ENCODE measurements around the gene DCTD.

DCTD gene

DNA sequence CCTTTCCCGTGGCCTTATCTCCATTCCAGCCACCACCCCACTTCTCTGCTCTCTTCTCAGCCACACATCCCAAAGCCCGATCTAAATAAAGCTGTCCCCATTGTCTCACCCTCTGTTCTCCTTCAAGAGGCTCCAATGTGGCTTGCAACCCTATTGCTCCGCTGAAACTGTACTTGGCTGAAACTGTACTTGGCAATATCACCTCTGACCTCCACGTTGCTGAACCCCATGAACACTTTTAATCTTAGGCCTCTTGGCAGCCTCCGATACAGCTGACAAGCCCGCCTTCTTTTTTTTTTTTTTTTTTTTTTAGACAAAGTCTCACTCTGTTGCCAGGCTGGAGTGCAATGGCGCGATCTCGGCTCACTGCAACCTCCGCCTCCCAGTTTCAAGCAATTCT is 12.1 kb downstream of the DCTD start:
- Histone ChIP-seq H2AFZ (ENCODE audit: low read length) (no peak overlapping the region), H3K9me3 (replicated peaks; ENCODE audit: insufficient read depth, low read length) (no peaks in the 10 kb centered on the region), H3K36me3 (replicated peaks; ENCODE audit: insufficient read depth, low read length) (no peaks in the 10 kb centered on the region; the same call in 1 of the 2 replicates), H3K9me2 (replicated peaks; ENCODE audit: insufficient read depth, low read length) (no peaks in the 10 kb centered on the region), H4K20me1 (ENCODE audit: insufficient read depth, low read length) (no peaks in the 10 kb centered on the region), H3K4me1 (ENCODE audit: low read length) (no peaks in the 10 kb centered on the region), H3F3A (ENCODE audit: insufficient read depth, low read length) (no peaks in the 10 kb centered on the region), H3K4me3 (ENCODE audit: low read length) (no peak overlapping the region), H3K4me2 (ENCODE audit: low read depth, low read length) (no peak overlapping the region), H3K79me2 (ENCODE audit: low read length) (peaks cover 25% of the 10 kb centered on the region), H3K27me3 (replicated peaks; ENCODE audit: insufficient read depth, low read length) (no peaks in the 10 kb centered on the region), H3K9ac (ENCODE audit: low read length) (no peak overlapping the region), H3K27ac (ENCODE audit: low read length) (no peak overlapping the region)
- no peak for DNase-seq
- TF ChIP-seq, protein P1, sequence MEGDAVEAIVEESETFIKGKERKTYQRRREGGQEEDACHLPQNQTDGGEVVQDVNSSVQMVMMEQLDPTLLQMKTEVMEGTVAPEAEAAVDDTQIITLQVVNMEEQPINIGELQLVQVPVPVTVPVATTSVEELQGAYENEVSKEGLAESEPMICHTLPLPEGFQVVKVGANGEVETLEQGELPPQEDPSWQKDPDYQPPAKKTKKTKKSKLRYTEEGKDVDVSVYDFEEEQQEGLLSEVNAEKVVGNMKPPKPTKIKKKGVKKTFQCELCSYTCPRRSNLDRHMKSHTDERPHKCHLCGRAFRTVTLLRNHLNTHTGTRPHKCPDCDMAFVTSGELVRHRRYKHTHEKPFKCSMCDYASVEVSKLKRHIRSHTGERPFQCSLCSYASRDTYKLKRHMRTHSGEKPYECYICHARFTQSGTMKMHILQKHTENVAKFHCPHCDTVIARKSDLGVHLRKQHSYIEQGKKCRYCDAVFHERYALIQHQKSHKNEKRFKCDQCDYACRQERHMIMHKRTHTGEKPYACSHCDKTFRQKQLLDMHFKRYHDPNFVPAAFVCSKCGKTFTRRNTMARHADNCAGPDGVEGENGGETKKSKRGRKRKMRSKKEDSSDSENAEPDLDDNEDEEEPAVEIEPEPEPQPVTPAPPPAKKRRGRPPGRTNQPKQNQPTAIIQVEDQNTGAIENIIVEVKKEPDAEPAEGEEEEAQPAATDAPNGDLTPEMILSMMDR (IDR thresholded peaks at IDR 0.05; ENCODE audit: low read length): no peak
- TF ChIP-seq EZH2 (optimal IDR thresholded peaks at IDR 0.05; ENCODE audit: low read depth, low read length) (no peak), EZH2phosphoT487 (IDR thresholded peaks at IDR 0.05; ENCODE audit: low read length) (no peak)

DNA sequence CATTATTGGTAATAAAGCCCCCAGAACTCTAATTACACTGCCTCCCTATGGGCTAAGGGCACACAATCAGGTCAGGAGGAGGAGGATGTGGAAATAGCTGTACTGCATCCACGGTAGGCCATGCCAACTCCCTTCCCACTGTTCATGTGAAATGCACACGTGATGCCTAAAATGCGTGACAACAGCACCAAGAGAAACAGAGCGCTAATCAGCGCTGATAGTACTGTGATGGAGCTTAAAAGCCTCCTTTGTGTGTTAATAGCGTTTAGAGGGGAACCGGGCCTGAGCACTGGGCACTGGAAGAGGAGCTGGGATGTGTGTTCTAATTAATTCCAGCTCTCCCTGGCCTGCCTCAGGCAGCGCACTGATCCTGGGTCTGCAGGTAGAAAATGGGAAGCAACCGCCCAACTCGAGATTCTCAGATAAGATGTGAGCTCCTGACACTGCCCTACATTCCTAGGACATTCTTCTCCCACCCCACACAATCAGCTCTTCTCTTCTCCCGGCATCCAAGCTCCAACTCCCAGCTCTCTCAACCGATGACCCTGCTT is 12.9 kb downstream of the DCTD start:
- Histone ChIP-seq H3K9ac (ENCODE audit: low read length) (no peak overlapping the region), H3K27ac (ENCODE audit: low read length) (no peak overlapping the region), H4K20me1 (ENCODE audit: insufficient read depth, low read length) (no peaks in the 10 kb centered on the region), H3K27me3 (replicated peaks; ENCODE audit: insufficient read depth, low read length) (no peaks in the 10 kb centered on the region), H3K9me3 (replicated peaks; ENCODE audit: insufficient read depth, low read length) (no peaks in the 10 kb centered on the region), H3K4me3 (ENCODE audit: low read length) (no peak overlapping the region), H3K4me2 (ENCODE audit: low read depth, low read length) (no peak overlapping the region), H3K4me1 (ENCODE audit: low read length) (no peaks in the 10 kb centered on the region), H3F3A (ENCODE audit: insufficient read depth, low read length) (no peaks in the 10 kb centered on the region), H3K36me3 (replicated peaks; ENCODE audit: insufficient read depth, low read length) (no peaks in the 10 kb centered on the region; the same call in 1 of the 2 replicates), H3K9me2 (replicated peaks; ENCODE audit: insufficient read depth, low read length) (no peaks in the 10 kb centered on the region), H3K79me2 (ENCODE audit: low read length) (peaks cover 19% of the 10 kb centered on the region), H2AFZ (ENCODE audit: low read length) (no peak overlapping the region)
- TF ChIP-seq EZH2phosphoT487 (IDR thresholded peaks at IDR 0.05; ENCODE audit: low read length) (no peak), EZH2 (optimal IDR thresholded peaks at IDR 0.05; ENCODE audit: low read depth, low read length) (no peak)
- TF ChIP-seq, protein P1 (IDR thresholded peaks at IDR 0.05; ENCODE audit: low read length): no peak
- DNase-seq: no peak

DNA sequence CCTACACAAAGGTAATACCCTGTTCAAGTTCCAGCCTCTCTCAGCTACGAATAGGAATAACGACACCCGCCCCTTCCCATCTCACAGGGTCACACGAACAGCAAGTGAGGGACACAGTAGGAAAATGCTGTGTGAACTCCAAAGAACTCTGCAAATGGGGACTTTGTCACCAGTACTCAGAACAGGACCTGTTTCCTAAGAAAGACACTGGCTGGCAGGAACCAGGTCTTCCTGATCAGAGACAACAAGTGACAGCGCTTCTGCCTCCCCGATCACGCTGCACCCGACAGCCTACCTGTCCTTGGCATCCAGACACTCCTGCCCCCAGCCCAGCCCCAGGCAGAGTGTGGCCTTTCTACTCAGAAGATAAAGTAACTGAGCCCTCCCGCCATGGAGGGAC is 14.2 kb downstream of the DCTD start:
- no peaks in the 10 kb centered on the region for H3K9me2 ChIP-seq (replicated peaks; ENCODE audit: insufficient read depth, low read length)
- no peaks in the 10 kb centered on the region for H4K20me1 ChIP-seq (ENCODE audit: insufficient read depth, low read length)

More for the DNA sequence above, 14.2 kb downstream of the DCTD start:
- H3F3A ChIP-seq (ENCODE audit: insufficient read depth, low read length): no peaks in the 10 kb centered on the region
- no peaks in the 10 kb centered on the region; the same call in 1 of the 2 replicates for H3K36me3 ChIP-seq (replicated peaks; ENCODE audit: insufficient read depth, low read length)
- no peaks in the 10 kb centered on the region for H3K4me1 ChIP-seq (ENCODE audit: low read length)
- H3K9me3 ChIP-seq (replicated peaks; ENCODE audit: insufficient read depth, low read length): no peaks in the 10 kb centered on the region
- no peak overlapping the region for H3K9ac ChIP-seq (ENCODE audit: low read length)
- no peak for DNase-seq
- H3K79me2 ChIP-seq (ENCODE audit: low read length): peaks cover 17% of the 10 kb centered on the region
- no peak overlapping the region for H3K4me2 ChIP-seq (ENCODE audit: low read depth, low read length)
- TF ChIP-seq EZH2phosphoT487 (IDR thresholded peaks at IDR 0.05; ENCODE audit: low read length) (no peak), EZH2 (optimal IDR thresholded peaks at IDR 0.05; ENCODE audit: low read depth, low read length) (no peak)
- TF ChIP-seq, protein P1 (IDR thresholded peaks at IDR 0.05; ENCODE audit: low read length): no peak
- no peak overlapping the region for H3K4me3 ChIP-seq (ENCODE audit: low read length)
- no peaks in the 10 kb centered on the region for H3K27me3 ChIP-seq (replicated peaks; ENCODE audit: insufficient read depth, low read length)
- no peak overlapping the region for H3K27ac ChIP-seq (ENCODE audit: low read length)
- no peak overlapping the region for H2AFZ ChIP-seq (ENCODE audit: low read length)

Measured in MM.1S (cell line).